Measurements from ENCODE around the gene PRDM16.
"Not testable (repeated sequence)": the region's sequence is repeated elsewhere in the genome, so short reads cannot be mapped to it uniquely, and the experiment has no call there.

The PRDM16 gene

DNA sequence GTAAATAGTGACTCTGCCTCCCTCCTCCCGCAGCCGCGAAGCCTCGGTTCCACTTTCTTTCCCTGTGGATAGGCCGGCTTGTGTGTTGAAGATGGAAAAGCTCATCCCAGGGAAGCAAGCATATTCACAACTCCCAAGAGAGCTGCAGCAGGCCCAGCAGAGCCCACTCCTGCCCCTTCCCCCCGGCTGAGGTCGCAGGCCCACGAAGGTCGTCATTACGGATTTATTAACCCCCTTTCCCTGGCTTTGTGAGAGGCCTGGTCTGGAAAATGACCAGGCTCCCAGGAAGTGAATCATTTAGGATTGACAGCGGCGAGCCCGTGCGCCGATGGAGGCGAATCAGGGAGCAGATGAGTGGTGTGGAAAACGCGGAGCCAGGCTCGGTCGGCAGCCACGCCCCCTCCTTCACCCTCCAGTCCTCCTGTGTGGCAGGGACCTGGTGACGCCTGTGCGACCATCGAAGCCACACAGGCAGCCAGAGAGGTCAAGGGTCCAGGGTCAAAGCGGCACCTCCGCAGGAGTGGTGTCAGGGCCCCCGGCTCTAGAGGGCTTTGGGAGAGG lies 93.4 kb downstream of the PRDM16 start:
- no peak for DNase-seq (ENCODE audit: low read depth in 2 of 2)

GRCh38 chr1:3163356-3163755 lies 94.4 kb downstream of the PRDM16 start:
- DNase-seq (ENCODE audit: low read depth in 2 of 2), result no peak

GRCh38 chr1:3164671-3165070 lies 95.7 kb downstream of the PRDM16 start:
- no peak for DNase-seq (ENCODE audit: low read depth in 2 of 2)

GRCh38 chr1:3165189-3165588 lies 96.2 kb downstream of the PRDM16 start:
- DNase-seq (ENCODE audit: low read depth in 2 of 2), result not testable (repeated sequence)

DNA sequence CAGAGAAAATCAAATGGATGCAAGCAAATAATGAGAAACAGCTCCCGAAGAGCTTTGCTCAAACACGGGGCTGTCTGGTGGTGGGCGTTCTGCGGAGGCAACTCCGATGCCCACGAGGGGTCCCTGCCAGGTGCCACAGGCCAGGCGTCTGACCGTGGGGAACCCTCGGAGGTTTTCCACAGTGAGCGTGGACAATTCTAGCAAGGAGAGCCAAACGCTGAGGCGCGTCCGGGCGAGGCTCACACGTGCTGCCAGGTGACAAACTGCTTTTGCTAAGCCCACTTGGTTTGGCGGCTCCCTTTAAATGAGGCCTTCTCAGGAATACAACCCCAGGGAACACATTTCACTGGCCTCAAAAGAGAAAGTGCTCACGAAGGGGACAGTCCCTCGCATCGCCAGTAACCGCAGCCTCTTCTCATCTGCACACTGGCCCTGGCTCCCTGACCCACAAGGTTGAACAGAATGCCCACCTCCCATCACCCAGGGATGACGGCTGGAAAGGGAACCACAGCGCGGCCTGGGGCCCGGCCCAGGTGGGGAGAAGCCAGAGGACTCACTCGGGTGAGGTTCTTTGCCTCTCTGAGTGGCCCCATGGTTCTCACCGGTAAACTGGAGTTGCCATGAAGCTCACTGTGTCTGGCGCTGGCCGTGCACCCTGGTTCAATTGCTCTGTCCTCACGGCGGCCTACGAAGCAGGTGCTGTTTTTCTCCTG lies 97.4 kb downstream of the PRDM16 start:
- no peak for DNase-seq (ENCODE audit: low read depth in 2 of 2)

GRCh38 chr1:3167255-3167654 lies 98.3 kb downstream of the PRDM16 start:
- DNase-seq (ENCODE audit: low read depth in 2 of 2), result no peak

DNA sequence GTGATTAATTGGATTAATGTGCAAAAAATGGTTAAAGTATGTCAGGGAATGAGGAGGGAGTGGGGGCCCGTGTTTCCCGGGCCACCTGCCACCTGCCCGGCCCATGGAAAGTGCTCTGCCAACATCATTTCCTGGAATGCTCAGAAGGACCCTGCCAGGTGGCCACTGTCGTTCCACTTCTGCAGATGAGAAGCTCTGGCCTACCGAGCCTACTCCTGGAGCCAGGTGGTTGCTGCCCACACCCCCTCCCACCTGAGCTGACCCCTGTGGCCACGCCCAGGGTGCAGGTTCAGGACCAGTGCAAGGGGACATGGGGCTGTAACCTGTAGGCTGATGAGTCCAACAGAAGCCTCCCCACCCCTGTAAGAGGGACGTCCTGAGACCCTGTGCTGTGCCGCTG lies 99.7 kb downstream of the PRDM16 start:
- no peak for DNase-seq (ENCODE audit: low read depth in 2 of 2)

DNA sequence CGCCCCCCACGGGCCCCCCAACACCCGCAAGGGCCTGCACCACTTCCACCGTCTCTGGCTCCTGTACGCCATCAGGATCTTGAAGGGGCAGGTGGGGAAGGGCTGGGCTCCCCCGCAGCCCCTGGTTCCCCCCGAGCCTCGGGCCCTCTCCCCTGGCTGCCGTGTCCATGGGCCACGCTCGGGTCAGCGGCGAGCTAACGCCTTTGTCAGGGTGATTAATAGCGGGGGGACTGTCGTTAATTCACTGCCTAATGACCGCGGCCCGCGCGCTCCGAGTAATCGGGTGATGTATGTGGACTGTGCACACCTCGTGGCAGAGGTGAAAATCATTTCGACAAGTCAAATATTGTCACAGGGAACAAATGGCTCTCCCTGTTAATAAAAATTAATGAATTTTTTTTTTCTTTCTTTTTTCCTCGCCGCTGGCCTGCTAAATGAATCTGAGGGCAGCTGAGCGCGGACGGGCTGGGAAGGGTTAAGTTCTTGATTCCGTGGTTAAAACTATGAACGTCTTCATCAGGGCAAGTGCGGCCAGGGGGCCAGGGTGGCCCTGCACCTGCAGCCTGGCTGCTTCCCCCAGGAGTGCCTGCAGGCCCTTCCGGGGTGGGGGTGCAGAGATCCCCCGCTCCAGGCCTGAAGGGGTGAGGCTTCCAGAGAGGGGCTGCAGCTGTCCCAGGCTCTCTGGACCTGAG lies 100.8 kb downstream of the PRDM16 start:
- no peak for DNase-seq (ENCODE audit: low read depth in 2 of 2)

GRCh38 chr1:3170561-3171453 lies 101.8 kb downstream of the PRDM16 start:
- DNase-seq (ENCODE audit: low read depth in 2 of 2), result no peak

GRCh38 chr1:3171761-3172160 lies 102.8 kb downstream of the PRDM16 start:
- no peak for DNase-seq (ENCODE audit: low read depth in 2 of 2)

DNA sequence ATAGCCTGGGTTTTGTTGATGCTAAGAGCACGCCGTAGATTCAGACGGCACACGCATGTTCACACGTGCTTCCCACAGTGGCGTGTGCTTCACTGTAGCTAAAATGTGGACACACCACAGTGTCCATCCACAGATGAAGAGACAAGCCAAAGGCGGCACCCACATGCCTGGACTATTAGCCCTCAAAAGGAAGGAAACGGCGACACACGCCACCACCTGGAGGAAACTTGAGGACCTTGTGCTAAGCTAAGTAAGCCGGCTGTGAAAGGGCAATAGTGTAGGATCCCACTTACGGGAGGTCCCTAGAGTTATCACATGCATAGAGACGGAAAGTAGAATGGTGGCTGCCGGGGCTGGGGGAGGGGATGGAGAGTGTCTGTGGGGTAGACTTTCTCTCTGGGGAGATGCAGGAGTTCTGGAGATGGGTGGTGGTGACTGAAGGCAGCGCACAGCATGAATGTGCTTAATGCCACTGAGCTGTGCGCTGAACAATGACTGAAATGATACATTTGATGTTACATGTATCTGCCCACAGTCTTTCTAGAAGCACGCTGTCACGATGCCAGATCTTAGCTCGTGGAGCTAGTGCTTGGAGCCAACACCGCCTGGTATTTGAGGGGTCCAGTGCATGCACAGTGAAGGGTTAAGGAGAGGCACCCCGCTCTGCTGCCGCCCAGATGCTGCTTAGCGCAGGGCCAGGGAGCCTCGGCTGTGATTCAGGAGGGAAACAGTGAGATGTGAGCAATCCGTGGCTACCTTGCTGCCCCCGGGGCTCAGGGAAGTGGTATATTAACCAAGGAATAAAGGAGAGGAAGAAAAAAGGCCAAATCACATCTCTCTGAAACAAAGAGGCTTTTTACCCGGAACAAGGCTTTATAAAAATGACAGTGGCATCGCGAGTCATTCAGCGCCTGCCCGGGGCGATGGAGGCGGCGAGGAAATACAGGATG lies 103.7 kb downstream of the PRDM16 start:
- DNase-seq (ENCODE audit: low read depth in 2 of 2), result no peak

DNA sequence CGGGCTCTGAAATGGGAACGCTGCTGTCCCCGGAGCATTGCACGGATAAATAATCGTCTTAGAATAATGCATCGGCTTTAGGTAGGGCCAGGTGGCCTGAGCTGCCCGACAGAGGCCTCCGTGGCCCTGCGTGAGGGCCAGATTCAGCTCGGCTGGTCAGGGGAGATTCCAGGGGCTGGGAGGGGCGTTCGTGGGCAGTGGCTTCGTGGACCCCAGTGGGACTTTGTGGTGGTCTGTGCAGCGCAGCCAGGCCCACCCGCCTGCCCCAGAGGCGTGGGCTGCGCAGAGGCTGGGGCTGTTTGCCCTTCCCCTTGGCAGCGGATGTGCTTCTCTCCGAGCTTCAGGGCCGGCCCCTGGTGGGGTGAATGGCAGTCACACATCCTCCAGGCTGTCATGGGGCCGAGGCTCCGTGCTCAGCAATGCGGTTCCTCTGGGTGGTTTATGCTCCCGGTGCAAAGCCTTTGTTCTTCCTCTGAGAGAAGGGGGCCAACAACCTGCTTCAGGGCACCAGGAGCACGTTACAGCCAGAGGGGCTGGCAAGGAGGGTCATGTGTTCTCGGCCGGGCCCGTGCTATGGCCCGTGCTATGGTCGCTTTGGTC lies 104.5 kb downstream of the PRDM16 start:
- DNase-seq (ENCODE audit: low read depth in 2 of 2), result no peak

GRCh38 chr1:3174487-3175247 lies 105.7 kb downstream of the PRDM16 start:
- no peak for DNase-seq (ENCODE audit: low read depth in 2 of 2)

- no peak for DNase-seq (ENCODE audit: low read depth in 2 of 2)
Observed at GRCh38 chr1:3175486-3175885, 106.5 kb downstream of the PRDM16 start.

DNA sequence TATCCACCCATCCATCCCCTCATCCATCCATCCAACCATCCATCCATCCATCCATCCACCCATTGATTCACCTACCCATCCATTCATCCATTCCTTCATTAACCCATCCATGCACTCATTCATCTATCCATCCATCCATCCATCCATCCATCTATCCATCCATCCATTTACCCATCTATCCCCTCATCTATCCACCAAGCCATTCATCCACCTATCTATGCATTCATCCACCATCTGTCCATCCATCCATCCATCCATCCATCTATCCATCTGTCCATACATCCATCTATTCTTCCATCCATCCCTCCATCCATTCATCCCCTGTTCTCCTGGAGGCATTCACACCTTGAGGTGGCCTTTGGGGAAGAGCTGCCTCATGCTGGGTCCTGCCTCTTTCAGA lies 107.0 kb downstream of the PRDM16 start:
- no peak for DNase-seq (ENCODE audit: low read depth in 2 of 2)

DNA sequence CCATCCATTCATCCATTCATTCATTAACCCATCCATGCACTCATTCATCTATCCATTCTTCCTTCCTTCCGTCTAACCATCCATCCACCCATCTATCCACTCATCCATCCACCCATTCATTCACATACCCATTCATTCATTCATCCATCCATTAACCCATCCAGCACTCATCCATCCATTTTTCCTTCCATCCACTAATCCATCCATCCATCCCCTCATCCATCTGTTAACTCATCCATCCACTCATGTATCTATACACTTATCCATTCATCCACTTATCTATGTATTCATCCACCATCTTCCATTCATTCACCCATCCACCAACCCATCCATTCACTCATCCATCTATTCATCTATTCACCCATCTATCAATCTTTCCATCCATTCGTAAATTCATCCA lies 107.8 kb downstream of the PRDM16 start:
- no peak for DNase-seq (ENCODE audit: low read depth in 2 of 2)

GRCh38 chr1:3178279-3178678 lies 109.3 kb downstream of the PRDM16 start:
- no peak for DNase-seq (ENCODE audit: low read depth in 2 of 2)

- DNase-seq (ENCODE audit: low read depth in 2 of 2), result no peak
Observed at GRCh38 chr1:3179471-3179870, 110.5 kb downstream of the PRDM16 start.

DNA sequence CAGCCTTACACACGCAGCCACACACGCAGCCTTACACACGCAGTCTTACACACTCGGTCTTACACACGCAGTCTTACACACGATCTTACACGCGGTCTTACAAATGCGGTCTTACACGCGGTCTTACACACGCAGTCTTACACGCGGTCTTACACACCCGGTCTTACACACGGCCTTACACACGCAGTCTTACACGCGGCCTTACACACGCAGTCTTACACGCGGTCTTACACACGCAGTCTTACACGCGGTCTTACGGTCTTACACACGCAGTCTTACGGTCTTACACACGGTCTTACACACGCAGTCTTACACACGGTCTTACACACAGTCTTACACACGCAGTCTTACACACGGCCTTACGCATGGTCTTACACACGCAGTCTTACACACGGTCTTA lies 111.9 kb downstream of the PRDM16 start:
- DNase-seq (ENCODE audit: low read depth in 2 of 2), result no peak

DNA sequence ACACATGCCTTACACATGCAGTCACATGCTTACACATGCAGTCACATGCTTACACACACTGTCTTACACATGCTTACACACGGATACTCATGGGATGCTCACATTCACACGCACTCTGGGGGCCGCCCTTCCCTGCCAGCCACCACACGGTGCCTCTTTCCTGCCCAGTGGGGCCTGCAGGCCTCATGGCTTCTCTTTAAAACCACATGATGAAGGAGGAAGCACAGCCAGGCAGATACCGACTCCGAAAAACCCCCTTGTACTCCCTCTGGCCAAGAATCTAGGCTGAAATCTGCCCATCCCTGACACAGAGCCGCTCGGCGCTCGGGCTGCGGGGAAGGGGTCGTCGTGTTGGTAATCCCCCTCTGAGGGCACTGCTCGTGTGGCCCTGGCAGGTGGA lies 113.0 kb downstream of the PRDM16 start:
- DNase-seq (ENCODE audit: low read depth in 2 of 2), result no peak

All from stimulated activated CD8-positive, alpha-beta memory T cell treated with anti-CD3 and anti-CD28 coated beads, Interleukin-15, amount 100 ng/mL, for 4 hours (primary cell).